Activated naive CD4-positive, alpha-beta T cell treated with Interleukin-2 at 50 U/mL for 16 hours (primary cell): Measurements from ENCODE around the gene GPRC5D.

Experiments
- DNase-seq: peaks from one replicate; pipeline ENCODE4 v3.0.0-alpha.2; 2020

Gene GPRC5D

DNA sequence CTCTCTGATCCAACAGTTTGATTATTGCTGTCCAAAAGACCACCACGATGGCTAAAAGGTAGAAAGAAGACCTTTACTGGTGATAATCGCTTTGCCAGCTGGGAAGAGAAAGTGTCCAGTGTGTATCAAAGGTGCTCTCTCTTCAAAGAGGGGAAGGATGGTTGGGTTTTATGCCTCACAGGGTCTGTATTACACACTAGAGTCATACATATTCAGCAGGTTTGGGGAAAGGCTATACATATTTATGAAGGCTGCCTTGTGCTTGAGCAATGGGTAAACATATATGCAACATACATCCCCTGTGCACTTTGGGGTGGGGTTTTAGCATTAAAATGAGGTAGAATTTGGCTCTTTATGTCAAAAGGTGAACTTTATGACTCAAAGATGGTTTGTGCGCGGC lies 18.2 kb downstream of the GPRC5D start:
- DNase-seq, result no peak

DNA sequence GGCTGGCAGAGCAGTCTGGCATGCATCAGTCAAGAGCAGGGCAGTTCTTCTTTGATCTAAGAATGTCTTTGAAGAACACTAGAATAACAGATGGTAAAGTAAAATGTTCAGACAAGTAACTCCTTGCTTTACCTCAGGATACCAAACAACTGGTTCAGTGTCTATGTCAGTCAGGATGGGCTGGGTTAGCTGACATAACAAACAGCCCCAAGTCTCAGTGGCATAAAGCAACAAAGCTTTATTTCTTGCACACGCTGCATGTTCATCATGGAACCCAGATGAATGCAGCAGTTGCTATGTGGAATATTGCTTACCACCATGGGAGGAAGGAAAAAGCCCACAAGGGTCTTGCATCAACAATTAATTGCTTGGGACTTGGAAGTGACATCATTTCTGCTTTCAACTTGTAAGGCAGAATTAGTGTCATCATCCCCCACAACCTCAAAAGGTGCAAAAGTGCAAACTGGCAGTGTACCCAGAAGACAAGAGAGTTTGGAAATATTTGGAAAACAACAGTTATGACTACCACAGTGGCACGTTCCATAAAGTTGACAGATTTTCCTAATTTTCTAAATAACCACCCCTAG lies 21.2 kb downstream of the GPRC5D start:
- no peak for DNase-seq

DNA sequence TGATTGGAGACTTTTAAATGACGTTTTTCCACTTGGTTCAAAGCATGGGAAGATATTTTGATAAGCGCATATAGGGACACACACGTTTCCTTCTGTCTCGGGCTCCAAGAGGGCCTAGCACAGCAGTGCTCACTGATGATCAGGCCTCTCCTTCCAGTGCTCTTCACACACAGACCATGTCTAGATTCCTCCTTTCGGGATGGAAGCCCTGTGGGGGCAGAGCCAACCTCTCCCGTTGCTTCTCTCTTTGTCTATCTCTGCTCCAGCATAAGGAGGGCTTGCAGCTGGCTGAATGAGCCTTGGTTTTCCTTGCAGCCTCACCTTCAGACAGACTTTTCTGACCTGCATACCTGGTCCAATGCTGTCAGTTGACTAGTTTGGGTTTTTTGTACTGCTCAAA lies 22.3 kb downstream of the GPRC5D start:
- DNase-seq, result no peak

DNA sequence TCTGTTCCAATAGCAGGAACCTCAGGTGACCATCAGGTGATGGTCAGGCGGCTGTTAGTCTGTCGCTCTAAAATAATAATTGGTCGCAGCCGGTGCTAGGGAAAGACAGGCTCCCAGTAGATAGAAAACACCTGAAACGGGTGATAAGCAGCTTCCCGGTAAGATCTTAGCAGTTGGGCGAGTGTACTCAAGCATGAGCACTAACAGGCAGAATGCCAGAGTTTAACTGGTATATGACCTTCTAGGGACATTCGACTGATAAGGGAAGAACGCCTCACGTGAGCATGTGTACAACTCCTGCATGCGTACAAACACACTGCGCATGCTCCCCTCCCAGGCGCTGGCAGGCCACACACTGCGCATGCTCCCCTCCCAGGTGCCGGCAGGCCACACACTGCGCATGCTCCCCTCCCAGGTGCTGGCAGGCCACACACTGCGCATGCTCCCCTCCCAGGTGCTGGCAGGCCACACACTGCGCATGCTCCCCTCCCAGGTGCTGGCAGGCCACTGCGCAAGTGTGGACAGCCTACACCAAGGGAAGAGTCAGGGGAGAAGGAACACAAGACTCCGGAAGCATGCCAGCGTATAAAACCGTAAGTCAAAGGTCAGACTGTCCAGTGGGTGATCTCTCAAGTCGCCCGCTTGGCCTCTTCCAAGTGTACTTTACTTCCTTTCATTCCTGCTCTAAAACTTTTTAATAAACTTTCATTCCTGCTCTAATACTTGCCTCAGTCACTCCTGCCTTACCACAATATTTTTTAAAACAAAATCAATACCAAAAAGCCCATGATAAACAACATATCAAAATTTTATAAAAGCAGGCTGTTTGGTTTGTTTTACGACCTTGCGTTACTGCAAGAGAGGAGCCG lies 24.5 kb downstream of the GPRC5D start:
- peak; percentile 58 for DNase-seq

DNA sequence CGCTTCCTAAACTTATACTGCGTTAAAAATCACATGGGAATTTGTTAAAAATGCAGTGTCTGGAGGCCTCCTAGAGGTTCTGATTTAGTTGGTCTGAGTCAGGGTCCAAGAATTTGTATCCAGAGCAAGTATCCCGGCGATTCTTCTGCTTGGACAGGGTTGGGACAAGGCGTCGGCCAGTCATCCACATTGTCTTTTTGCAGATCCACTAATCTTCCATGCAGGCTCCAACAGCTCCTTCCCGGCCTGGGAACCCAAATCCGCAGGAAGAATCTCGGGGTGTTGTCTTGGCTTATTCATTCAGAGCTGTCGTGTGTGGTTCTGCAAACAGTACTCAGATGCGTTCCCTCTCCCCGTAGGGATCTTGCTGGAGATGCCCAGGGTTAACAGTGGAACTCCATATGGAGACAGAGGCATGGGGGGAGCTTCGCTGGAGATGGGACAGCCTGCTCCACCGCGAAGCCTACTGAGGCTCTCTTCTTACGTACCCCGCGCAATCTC lies 25.3 kb downstream of the GPRC5D start:
- DNase-seq, result no peak

DNA sequence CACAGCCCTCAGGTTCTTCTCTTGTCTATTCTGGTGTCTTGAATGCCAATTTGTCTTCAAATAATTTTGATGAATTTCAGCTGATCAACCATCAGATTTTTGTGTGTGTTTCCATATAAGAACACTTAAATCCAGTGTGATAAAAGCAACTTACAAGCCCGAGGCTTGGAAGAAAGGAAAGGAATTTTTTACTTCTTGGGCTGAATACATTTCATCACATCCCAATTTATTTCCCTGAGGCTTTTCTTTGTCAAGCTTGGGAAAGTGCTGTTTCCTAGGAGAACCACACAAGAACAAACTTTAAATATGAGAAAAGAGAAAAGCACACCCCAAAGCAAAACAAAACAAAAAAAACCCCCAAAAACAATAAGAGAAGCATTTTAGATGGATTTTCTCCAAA lies 26.6 kb downstream of the GPRC5D start:
- DNase-seq, result no peak

DNA sequence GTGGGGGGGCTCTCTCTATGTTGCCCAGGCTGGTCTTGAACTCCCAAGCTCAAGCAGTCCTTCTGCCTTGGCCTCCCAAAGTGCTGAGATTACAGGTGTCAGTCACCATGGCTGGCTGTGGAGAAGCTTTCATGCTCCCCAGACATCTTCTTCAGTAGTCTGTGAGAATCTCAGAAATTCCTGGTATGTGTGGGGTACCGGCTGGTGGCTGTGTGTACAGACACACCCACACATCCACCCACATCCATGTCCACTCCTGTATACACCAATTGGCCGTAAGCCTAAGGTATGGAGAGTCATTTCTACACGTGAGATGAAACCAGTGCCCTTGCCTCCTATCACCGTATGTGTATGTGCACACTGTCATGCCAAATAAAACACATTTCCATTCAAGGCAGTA lies 27.8 kb downstream of the GPRC5D start:
- no peak for DNase-seq

DNA sequence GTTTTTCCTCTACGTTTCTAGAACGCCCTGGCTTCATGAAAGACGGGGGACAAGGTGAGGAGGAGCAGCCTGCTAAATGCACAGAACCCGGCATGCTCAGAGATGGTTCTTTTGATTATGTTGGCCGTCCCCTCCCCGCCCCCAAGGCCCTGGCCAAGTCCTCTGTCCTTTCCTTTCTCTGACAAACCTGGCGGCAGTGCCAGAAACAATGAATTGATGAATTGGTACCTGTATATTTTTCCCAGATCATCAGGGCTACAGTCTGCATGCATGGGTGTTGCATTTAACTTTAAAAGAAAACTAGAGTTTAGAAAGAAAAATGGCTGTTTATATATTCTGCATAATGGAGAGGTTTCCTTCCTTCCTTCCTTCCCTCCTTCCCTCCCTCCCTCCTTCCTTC lies 29.0 kb downstream of the GPRC5D start:
- DNase-seq, result no peak

DNA sequence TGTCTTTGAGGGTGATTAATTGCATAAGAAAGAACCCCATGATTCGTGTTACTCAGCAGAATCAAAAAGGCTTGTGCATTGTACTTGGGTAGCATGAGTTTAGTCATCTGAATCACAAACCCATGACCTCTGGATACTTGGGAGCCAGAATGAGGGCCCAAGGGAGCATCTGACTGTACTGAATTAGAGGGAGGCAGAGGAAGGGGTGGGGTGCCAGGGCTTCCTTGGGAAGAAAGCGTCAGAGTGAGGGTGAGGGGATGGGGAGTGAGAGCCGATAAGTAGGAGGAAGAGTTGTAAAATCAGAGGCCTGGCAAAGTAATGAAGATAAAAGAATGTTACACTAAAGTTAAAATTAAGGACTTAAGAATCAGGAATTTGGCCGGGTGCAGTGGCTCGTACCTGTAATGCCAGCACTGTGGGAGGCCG lies 29.8 kb downstream of the GPRC5D start:
- DNase-seq, result no peak

DNA sequence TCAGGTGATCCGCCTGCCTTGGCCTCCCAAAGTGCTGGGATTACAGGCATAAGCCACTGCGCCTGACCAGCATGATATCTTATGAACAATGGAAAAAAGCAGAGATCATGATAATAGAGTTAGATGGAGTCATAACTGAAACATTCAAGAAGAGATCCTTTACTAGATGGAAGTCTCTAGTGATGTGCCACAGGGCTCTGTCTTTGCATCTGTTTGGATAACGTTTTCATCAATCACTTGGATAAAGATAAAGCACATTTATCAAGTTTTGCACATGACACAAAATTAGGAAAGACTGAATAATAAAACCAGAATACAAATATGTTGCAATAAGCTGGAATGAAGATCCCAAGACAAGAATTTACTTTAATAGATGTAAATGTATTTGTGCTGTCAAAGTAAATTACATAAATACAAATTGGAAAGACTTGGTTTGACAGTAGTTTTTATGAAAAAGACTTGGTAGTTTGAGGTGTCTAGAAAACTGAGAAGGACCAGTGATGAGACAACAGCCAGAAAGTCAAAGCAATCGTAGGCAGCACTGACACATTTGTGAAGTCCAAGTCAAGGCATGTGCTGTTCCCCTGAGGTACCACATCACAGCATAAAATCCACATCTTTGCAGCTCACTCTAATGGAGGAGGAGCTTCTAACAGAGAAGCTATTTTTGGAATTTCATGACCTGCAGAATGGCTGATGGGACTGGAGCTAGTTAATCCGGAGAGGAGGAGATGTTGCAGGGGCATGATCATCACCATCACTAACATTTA lies 32.1 kb downstream of the GPRC5D start:
- DNase-seq, result no peak

DNA sequence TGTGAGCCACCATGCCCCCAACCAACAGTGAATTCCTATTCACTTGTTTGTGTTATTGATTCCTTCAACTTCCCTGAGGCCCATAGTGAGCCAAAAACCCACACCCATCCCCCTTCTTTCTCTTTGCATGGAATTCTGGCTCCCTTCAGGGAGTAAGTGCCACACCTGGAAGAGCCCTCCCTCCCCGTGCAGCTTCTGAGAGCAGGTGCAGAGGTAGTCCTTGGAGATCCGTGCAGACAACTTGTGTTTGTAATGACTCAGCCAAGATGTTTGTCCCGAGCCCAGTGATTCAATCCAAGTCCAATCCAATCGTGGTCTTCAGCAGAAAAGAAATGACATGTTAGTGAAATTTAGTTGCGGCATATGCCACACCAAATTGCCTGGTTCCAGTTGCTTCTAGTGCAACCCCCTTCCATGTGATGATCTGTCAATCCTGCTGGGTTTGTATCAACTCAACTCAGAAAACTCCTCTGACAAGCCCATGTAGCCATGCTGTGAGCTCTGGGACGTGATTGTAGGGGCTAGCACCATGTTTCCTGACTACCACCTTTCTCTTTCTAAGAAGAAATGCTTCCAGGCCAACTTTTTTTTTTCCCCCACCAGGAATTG lies 33.1 kb downstream of the GPRC5D start:
- no peak for DNase-seq

DNA sequence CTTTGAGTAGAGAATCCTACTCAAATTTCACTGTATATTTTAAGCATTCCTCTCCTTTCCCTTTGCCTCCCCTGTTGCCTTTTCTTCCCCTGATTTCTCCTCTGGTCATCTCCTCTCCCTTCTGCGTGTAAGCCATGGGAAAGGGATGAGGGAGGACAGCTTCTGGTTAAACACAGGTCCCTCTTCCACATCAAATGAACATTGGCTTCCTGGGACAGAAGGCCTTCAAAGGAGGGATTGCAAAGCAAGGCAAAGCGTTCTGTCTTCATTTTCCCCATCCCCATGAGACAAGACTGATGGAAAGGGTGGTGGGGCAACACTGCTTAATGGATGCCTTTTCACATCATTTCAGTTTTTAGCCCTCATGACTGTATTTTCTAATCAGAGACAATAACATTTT lies 34.5 kb downstream of the GPRC5D start:
- DNase-seq, result no peak

DNA sequence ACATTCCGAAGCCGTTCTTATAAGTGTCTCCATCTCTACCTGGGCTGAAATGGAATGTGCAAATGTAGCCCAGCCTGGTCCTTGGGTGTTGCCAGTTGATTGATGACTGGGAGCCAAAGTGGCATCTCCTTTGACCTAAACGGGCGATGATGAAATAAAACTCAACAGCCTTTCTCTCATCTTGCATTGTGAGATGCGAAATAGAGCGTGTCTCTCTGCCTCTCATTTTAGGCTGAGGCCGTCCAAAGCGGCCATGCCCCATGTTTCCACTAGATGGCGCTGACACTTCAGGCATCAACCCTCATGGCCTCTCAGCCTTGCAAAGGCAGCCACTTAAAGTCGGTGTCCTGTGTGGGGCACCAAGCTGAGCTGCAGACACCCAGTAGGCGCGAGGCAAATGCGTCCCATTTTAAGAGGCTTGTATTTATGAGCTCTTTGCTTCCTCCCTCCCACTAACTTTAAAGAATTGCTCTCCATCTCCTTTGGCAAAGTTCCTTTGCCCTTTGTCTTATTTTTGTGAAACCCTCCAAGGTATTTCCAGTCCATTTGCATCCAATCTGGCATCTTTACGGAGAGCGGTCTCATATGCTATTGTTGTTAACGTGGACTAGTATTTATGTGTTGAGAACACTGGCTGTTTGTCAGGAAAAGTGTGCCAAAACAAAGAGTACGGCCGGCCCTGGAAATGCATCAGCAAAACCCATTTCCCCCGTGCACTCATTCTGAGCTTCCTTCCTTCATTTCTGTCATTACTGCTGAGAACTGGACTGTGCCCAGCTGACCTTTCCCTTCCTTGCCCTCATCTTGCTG lies 35.6 kb downstream of the GPRC5D start:
- DNase-seq, result peak; percentile 85

DNA sequence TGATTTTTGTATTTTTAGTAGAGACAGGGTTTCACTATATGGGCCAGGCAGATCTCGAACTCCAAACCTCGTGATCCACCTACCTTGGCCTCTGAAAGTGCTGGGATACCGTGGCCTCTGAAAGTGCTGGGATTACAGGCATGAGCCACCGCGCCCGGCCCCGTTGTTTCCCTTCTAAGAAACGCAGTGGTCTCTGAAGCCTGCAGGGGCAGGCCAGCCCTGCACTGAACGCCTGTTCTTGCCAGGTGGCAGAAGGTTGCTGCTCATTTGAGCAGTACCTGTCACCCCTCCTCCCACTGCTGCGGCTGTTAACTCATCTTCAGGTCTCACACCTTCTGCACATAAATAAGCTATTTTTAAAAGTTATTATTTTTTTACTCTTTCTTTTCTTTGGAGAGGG lies 36.3 kb downstream of the GPRC5D start:
- no peak for DNase-seq

DNA sequence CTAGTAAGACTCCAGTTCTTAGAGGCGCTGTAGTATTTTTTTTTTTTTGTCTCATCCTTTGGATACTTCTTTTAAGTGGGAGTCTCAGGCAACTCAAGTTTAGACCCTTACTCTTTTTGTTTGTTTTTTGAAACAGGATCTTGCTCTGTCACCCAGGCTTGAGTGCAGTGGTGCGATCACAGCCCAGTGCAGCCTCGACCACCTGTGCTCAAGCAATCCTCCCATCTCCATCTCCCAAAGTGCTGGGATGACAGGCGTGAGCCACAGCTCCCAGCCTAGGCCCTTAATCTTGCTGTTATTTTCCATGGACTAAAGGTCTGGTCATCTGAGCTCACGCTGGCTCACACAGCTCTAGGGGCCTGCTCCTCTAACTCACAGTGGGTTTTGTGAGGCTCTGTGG lies 39.3 kb downstream of the GPRC5D start:
- DNase-seq, result no peak

DNA sequence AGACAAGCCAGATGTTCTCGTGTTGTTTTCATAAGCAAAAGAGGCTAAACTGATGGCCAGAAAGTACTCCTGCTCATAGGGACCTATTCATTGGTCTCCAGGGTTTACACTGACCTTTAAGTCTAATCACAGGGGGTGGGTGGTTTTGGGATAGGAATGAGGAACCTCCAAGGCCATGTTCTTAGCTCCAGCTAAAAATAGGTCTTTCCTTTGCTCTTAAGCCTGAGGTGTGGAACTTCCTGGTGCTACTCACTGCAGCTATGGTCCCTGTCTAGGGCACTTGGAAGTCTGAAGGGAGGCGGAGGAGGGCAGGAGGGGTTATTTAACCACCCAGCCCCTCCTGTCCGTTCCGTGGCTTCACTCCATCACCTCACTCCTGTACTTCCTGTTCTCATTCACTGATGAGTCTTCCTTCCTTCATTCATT lies 42.0 kb downstream of the GPRC5D start:
- no peak for DNase-seq

DNA sequence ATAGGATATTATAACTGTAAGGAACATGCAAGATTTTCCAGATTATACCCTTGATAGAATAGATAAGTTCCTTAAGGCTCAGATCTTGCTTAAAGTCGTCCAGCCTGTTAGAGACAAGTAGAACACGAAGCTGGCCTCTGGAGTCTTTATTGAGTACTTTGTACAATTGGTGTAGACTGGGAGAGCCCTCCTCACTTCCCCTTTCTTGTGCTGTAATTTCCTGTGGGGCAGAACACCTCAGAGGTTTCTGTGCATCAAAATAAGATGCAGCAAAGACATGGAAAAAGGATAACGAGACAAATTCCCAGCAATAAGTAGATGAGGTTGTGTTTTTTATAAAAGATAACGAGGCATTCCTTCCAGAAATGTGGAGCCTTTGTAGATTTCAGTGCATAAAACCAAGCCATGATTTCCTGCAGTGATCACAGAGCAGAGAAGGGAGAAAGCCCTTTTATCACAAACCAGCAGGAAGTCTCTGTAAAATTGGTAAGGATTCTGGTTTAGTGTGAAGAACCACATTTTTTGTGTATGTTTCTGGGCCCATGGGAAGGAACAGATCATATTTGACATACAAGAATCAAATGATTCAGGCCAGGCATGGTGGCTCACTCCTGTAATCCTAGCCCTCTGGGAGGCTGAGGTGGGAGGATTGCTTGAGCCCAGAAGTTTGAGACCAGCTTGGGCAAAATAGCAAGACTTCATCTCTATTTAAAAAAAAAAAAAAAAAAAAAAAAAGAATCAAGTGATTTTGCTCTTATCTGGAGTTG lies 42.6 kb downstream of the GPRC5D start:
- no peak for DNase-seq

DNA sequence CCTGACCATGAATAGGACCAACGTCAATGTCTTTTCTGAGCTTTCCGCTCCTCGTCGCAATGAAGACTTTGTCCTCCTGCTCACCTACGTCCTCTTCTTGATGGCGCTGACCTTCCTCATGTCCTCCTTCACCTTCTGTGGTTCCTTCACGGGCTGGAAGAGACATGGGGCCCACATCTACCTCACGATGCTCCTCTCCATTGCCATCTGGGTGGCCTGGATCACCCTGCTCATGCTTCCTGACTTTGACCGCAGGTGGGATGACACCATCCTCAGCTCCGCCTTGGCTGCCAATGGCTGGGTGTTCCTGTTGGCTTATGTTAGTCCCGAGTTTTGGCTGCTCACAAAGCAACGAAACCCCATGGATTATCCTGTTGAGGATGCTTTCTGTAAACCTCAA lies 43.3 kb downstream of the GPRC5D start:
- no peak for DNase-seq

DNA sequence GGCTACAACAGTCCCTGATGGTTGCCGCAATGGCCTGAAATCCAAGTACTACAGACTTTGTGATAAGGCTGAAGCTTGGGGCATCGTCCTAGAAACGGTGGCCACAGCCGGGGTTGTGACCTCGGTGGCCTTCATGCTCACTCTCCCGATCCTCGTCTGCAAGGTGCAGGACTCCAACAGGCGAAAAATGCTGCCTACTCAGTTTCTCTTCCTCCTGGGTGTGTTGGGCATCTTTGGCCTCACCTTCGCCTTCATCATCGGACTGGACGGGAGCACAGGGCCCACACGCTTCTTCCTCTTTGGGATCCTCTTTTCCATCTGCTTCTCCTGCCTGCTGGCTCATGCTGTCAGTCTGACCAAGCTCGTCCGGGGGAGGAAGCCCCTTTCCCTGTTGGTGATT lies 43.7 kb downstream of the GPRC5D start:
- DNase-seq, result no peak

DNA sequence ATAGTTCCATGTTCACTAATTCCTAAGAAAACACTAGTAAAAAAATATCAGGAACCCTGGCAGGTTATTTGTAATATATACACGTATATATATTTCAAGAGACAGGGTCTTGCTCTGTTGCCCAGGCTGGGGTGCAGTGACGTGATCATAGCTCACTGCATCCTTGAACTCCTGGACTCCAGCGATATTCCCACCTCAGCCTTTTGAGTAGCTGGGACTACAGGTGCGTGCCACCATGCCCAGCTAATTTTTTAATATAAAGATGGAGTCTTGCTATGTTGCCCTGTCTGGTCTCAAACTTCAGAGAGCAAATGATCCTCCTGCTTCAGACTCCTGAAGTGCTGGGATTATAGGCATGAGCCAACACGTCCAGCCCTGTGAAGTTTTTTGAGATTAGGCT lies 44.4 kb downstream of the GPRC5D start:
- no peak for DNase-seq
